WERI-Rb-1 (cell line): Measurements from ENCODE around the gene PRG3.

Experiments
- DNase-seq: peaks from one replicate; pipeline ENCODE4 v3.0.0-alpha.2; 2020
- H3K27ac ChIP-seq: fragments of 250-450 bp; sonication (Bioruptor Pico); 2 replicates; pipeline ENCODE4 v1.5.1; 2020; ENCODE audit warnings: mild to moderate bottlenecking, moderate library complexity
- H3K27me3 ChIP-seq: fragments of 250-450 bp; sonication (Bioruptor Pico); 2 replicates; pipeline ENCODE4 v1.5.1; 2021; ENCODE audit warnings: mild to moderate bottlenecking, low read depth, moderate library complexity; ENCODE audit not compliant: insufficient read depth, severe bottlenecking
- H3K36me3 ChIP-seq: fragments of 250-450 bp; sonication (Bioruptor Pico); 2 replicates; pipeline ENCODE4 v1.5.1; 2020; ENCODE audit warnings: mild to moderate bottlenecking, moderate library complexity
- H3K4me3 ChIP-seq: 2 replicates; pipeline ENCODE4 v1.5.1; 2011; ENCODE audit warnings: low read depth, mild to moderate bottlenecking, control low read depth, low read length
- H3K9me3 ChIP-seq: fragments of 250-450 bp; sonication (Bioruptor Pico); 2 replicates; pipeline ENCODE4 v1.5.1; 2021; ENCODE audit warnings: mild to moderate bottlenecking, moderate library complexity; ENCODE audit not compliant: severe bottlenecking
- CTCF ChIP-seq: IDR thresholded peaks from 2 replicates; pipeline ENCODE4 v1.5.1; 2011; ENCODE audit warnings: low read depth, mild to moderate bottlenecking, control low read depth, inconsistent platforms, low read length

The PRG3 gene

DNA sequence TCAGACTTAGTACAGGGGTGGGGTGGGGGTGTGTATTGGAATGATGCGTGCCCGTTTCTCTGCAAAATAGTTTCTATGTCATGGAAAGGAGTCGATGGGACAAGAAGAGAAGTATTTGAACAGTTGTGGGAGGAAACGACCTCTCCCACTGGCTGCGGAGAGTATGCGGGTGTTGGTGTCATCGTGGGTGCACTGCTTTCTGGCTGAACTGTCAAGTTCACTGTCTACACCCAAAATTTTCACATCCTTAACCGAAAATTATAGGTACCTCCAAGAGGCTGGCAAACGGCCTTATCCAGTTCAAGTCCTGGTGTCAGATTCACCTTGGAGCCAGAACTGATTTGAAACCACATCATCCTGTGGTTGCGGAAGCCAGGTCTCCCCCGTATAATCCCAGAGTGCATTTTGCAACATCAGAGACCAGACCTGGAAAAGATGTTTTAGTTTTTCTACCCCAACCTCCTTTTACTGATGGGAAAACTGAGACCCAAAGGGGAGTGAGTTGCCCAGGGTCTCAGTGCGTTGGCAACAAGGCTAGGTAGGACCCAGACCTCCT lies 44.8 kb downstream of the PRG3 start:
- peaks cover 42% of the 10 kb centered on the region for H3K36me3 ChIP-seq
- DNase-seq: no peak
- no peak for TF ChIP-seq CTCF
- H3K4me3 ChIP-seq: peak overlapping the region; percentile 92
- H3K9me3 ChIP-seq: no peaks in the 10 kb centered on the region
- H3K27ac ChIP-seq: peak overlapping the region; percentile 94
- no peaks in the 10 kb centered on the region for H3K27me3 ChIP-seq

DNA sequence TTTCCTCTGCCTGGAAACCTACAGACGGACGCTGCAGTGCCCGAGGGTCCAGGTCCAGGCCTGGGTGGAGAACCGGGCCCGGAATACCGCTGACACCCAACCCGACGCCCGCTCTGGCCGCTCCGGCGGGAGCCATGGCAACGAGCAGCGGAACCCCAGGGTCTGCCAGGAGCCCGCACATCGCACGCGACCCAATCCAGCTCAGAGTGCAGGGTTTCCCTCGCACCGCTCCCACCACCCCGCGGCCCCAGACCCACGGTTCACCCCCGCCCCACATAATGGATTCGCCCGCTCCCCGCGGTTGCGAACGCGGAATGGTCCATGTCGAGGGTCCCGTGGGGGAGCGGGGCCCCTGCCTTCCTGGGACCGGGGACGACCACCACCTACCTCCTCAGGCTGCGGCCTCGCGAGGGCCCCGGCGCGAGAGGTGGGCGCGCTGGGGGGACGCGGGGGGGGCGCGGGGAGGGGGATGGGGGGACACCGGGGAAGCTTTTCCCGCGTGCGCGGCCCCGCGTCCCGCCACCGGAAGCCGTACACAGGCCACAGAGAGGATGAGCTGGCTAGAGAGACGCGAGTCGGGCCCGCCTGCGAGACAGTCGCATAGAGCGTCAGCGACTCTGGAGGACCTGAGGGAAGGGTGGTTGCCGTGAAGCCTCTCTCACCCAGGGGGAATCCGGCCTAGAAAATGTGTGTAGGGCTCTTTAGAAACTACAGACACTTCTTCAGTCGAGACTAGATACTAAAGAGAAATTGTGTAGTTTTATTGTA lies 45.4 kb downstream of the PRG3 start, which contains the start of gene SSRP1:
TSS of gene SSRP1 (minus strand) at position 550 of the 768 bp plus-strand sequence. CDS start 771 bp downstream, outside the sequence.
- Histone ChIP-seq H3K9me3 (no peaks in the 10 kb centered on the region), H3K4me3 (peak within 1 kb of the TSS; percentile 92), H3K36me3 (peaks cover 49% of the 10 kb centered on the region), H3K27ac (peak within 1 kb of the TSS; percentile 94), H3K27me3 (no peaks in the 10 kb centered on the region)
- peak; percentile 91 for DNase-seq
- no peak for TF ChIP-seq CTCF

- no peak for TF ChIP-seq CTCF
- H3K36me3 ChIP-seq: peaks cover 54% of the 10 kb centered on the region
- H3K27me3 ChIP-seq: no peaks in the 10 kb centered on the region
- peak overlapping the region; percentile 94 for H3K27ac ChIP-seq
- peak overlapping the region; percentile 92 for H3K4me3 ChIP-seq
- H3K9me3 ChIP-seq: no peaks in the 10 kb centered on the region
- DNase-seq: no peak
Measured at GRCh38 chr11:57335023-57335342, 46.0 kb downstream of the PRG3 start.

DNA sequence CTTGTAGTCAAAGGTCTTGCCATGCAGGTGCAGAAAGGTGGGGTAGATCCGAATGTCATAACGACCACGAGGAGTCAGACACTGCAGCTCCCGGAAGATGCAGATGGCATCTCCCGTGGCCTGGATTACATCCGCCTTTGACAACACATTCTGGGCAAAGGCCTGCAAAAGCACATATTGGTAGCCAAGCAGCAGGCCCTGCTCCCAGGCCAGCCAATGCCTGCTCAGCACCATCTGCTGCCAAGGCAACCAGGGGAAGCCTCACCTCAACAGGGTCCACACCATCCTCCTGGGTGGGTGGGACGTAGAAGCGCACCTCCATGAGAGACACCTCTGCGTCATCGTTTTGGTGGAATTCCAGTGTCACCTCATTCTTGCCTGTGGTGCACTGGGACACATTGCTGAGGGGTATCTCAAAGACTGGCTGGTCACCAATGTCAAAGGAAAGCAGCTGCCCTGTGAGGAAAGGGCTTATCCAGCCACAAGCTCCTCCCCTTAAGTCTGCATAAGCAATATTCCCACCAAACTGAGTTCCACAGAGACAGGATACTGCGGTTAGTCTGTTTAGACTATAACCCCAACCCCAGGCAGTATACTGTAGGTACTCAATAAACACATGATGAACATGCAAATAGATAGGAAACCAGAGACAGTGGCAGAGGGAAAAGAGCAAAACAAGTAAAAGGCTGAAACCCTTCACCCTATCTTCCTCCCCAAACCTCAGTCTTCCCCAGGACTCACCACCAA lies 48.1 kb downstream of the PRG3 start:
- DNase-seq: no peak
- TF ChIP-seq CTCF: no peak
- Histone ChIP-seq H3K36me3 (peaks cover 75% of the 10 kb centered on the region), H3K4me3 (no peak overlapping the region), H3K27ac (no peak overlapping the region), H3K27me3 (no peaks in the 10 kb centered on the region), H3K9me3 (no peaks in the 10 kb centered on the region)

DNA sequence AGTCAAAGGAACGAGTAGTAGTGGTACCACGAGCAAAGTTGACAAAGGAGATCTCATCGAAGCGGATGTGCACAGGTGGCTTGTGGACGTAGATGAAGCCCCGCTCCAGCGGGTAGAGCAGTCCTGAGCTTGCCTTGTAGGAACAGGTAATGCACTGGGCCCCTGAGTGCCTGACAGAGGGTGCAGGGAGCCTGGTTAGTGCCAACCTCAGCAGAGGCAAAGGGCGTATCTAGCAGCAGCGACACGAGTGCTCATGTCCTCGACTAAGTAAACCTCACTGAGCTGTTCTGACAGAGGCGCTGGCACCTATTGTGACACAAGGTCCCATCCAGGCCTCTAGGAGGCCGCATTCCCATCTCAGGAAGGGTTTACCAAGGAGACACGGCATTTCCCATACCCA lies 49.2 kb downstream of the PRG3 start:
- Histone ChIP-seq H3K4me3 (no peak overlapping the region), H3K27me3 (no peaks in the 10 kb centered on the region), H3K36me3 (peaks cover 87% of the 10 kb centered on the region), H3K27ac (no peak overlapping the region), H3K9me3 (no peaks in the 10 kb centered on the region)
- TF ChIP-seq CTCF: no peak
- DNase-seq: no peak
